B cell (primary cell): Measurements from ENCODE around the gene KRTAP10-1. TPM values are rescaled to one million over a fixed set of nuclear protein-coding genes. Genes with fewer than 3 reads are reported as not detected.

Experiments
- ATAC-seq: fragments of 200-7000 bp; cut with Tn5 transposase; one replicate; pipeline ENCODE4 v1.10.0; 2021; ENCODE audit warnings: low read depth, mild to moderate bottlenecking, moderate number of reproducible peaks, moderate library complexity
- CTCF ChIA-PET: fragments of 350-600 bp; sonication (Branson Sonifier 250); formaldehyde crosslinking; loops from one replicate; lab custom pipeline; 2021; ENCODE audit warnings: antibody characterized with exemption, inconsistent platforms; lab: Charles Lee
- POLR2A ChIA-PET: fragments of 350-600 bp; sonication (Branson Sonifier 250); formaldehyde crosslinking; loops from one replicate; lab custom pipeline; 2021; ENCODE audit warnings: antibody characterized with exemption; lab: Charles Lee
- DNase-seq: peaks from one replicate; pipeline ENCODE4 v3.0.0; 2013
- H2AFZ ChIP-seq: 2 replicates; pipeline ENCODE4 v1.6.1; 2012; ENCODE audit warnings: mild to moderate bottlenecking, low read depth, low read length; ENCODE audit not compliant: insufficient read depth, poor library complexity, severe bottlenecking
- H3K27ac ChIP-seq, 2 donors: 1 replicate in 1 of 2; 2 replicates in 1 of 2; pipeline ENCODE4 v1.5.1; 2012 to 2013; ENCODE audit warnings: low read length in 2 of 2, mild to moderate bottlenecking in 2 of 2, moderate library complexity in 1 of 2
- H3K27me3 ChIP-seq, 4 experiments: fragments of 200-600 bp in 1 of 4; sonication (generic) in 1 of 4; replicated peaks in 1 of 4; 1 replicate in 2 of 4; 2 replicates in 2 of 4; pipeline versions ENCODE4 v1.6.1 to v1.7.0; 2013 to 2016; ENCODE audit warnings: low read length in 3 of 4, mild to moderate bottlenecking in 2 of 4, mixed read lengths in 1 of 4, moderate library complexity in 1 of 4; ENCODE audit not compliant: insufficient read depth in 4 of 4, control insufficient read depth in 3 of 4; ENCODE audit errors: control extremely low read depth in 1 of 4
- H3K36me3 ChIP-seq, 2 experiments: replicated peaks in 1 of 2; 1 replicate in 1 of 2; 2 replicates in 1 of 2; pipeline versions ENCODE4 v1.6.1 to v1.7.1; 2013; ENCODE audit warnings: low read length in 1 of 2; ENCODE audit not compliant: insufficient read depth in 2 of 2, control insufficient read depth in 1 of 2; ENCODE audit errors: control extremely low read depth in 1 of 2, extremely low read depth in 1 of 2
- H3K4me1 ChIP-seq, 2 donors: fragments of 200-600 bp in 1 of 2; sonication (generic) in 1 of 2; 1 replicate in 1 of 2; 2 replicates in 1 of 2; pipeline versions ENCODE4 v1.5.1 to v1.6.1; 2013 to 2017; ENCODE audit warnings: low read length in 2 of 2; ENCODE audit not compliant: control insufficient read depth in 2 of 2, insufficient read depth in 2 of 2
- H3K4me2 ChIP-seq: replicated peaks from 2 replicates; pipeline ENCODE3; 2012; ENCODE audit warnings: mild to moderate bottlenecking, low read depth, low read length; ENCODE audit not compliant: poor library complexity, severe bottlenecking
- H3K4me3 ChIP-seq, 5 experiments: fragments of 200-600 bp in 1 of 5; sonication (generic) in 1 of 5; 1 replicate in 3 of 5; 2 replicates in 2 of 5; pipeline versions ENCODE4 v1.5.1 to v1.7.0; 2011 to 2016; ENCODE audit warnings: low read length in 4 of 5, mild to moderate bottlenecking in 4 of 5, low read depth in 2 of 5, control low read depth in 1 of 5, moderate library complexity in 1 of 5; ENCODE audit not compliant: insufficient read depth in 1 of 5; ENCODE audit errors: control extremely low read depth in 1 of 5, extremely low read depth in 1 of 5
- H3K79me2 ChIP-seq: fragments of 200-600 bp; sonication (generic); one replicate; pipeline ENCODE4 v1.6.0; 2016; ENCODE audit warnings: low read length; ENCODE audit not compliant: control insufficient read depth, insufficient read depth
- H3K9ac ChIP-seq: fragments of 200-600 bp; sonication (generic); 2 replicates; pipeline ENCODE4 v1.6.1; 2017; ENCODE audit warnings: mild to moderate bottlenecking, low read length, moderate library complexity
- H3K9me3 ChIP-seq, 3 donors: one replicate each; pipeline versions ENCODE4 v1.6.1 to v1.7.1; 2013; ENCODE audit warnings: low read length in 2 of 3; ENCODE audit not compliant: control insufficient read depth in 2 of 3, insufficient read depth in 1 of 3; ENCODE audit errors: control extremely low read depth in 1 of 3
- H4K20me1 ChIP-seq: 2 replicates; pipeline ENCODE4 v1.6.0; 2012; ENCODE audit warnings: mild to moderate bottlenecking, low read length; ENCODE audit not compliant: insufficient read depth, control insufficient read depth, poor library complexity, severe bottlenecking
- H3K27ac Mint-ChIP-seq: one replicate; pipeline ENCODE4 v1.8.0; 2021; ENCODE audit warnings: mixed read lengths
- H3K27me3 Mint-ChIP-seq: one replicate; pipeline ENCODE4 v1.8.0; 2021; ENCODE audit warnings: mixed read lengths
- H3K4me1 Mint-ChIP-seq: one replicate; pipeline ENCODE4 v1.8.0; 2021; ENCODE audit warnings: mixed read lengths
- H3K4me3 Mint-ChIP-seq: one replicate; pipeline ENCODE4 v1.8.0; 2021; ENCODE audit warnings: mixed read lengths
- H3K9me3 Mint-ChIP-seq: one replicate; pipeline ENCODE4 v1.8.0; 2022; ENCODE audit warnings: mixed read lengths; ENCODE audit not compliant: insufficient read depth
- EZH2 ChIP-seq: IDR thresholded peaks from 2 replicates; pipeline ENCODE4 v1.6.1; 2012; ENCODE audit warnings: borderline replicate concordance, low read depth, mild to moderate bottlenecking, moderate library complexity, low read length; ENCODE audit not compliant: insufficient read depth, poor library complexity, severe bottlenecking
- WGBS: methylation state at CpG from one replicate; pipeline ENCODE4 v1.1.5; 2013; ENCODE audit warnings: missing lambda C conversion rate; ENCODE audit not compliant: insufficient coverage; 5-methylcytosine and 5-hydroxymethylcytosine counted together
- intact Hi-C: fragments of 100-400 bp; cut with micrococcal nuclease; formaldehyde crosslinking; loops from one replicate; pipeline ENCODE4 v1.10.0; 2022
- polyA plus RNA-seq: library from polyadenylated mRNA; depleted of rRNA; stranded (reverse); fragments of >200 nt; gene quantifications from 2 replicates; pipeline ENCODE4 v1.2.3, GENCODE V29; 2012
- total RNA-seq, 2 donors: library from RNA; stranded (reverse); fragments of 120-200 nt in 1 of 2; gene quantifications; 1 replicate in 1 of 2; 2 replicates in 1 of 2; pipeline versions ENCODE4 v1.2.3 to v1.2.4, GENCODE V29; 2013 to 2022
- TF ChIP-seq, protein P1 (sequence below): fragments of 200-600 bp; IDR thresholded peaks from one replicate; pipeline ENCODE4 v1.8.0; 2022; ENCODE audit warnings: antibody characterized with exemption, mild to moderate bottlenecking

Gene KRTAP10-1
- total and polyA plus RNA-seq, 2 donors (not counting 1 experiment from before 2014, with no cell fraction given) = not detected

DNA sequence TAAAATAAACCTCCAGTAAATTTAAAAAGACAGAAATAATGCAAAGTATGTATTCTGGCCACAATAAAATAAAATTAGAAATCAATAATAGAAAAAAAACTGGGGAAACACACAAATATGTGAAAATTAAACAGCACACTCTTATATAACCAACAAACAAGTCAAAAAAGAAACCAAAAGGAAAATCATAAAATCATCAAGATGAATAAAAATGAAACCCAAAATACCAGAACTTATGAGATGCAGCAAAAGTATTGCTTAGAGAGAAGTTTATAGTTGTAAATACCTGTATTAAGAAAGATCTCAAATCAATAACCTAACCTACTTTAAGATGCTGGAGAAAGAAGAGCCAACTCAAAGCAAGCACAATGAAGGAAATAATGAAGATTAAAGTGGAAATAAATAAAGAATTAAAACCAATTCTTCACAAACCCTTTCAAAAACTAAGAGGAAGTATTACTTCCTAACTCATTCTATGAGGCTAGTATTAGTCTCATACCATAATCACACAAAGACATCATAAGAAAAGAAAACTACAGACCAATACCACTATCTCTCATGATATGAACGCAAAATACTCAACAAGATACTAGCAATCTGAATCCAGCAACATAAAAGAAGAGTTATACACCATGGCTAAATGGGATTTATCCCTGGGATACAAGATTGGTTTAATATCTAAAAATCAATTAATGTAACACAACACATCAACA lies 25.0 kb upstream of the KRTAP10-1 start:
- H3K4me3 ChIP-seq = no peak overlapping the region
- intact Hi-C loops = loop anchor here (5.0 kb wide), 1 partner anchor 547 kb away; no protein-coding TSS in a partner anchor
- ATAC-seq (peak; percentile 47), DNase-seq (peak; percentile 37)
- peak overlapping the region; percentile 89 for H3K27ac Mint-ChIP-seq
- H3K4me2 ChIP-seq = peak overlapping the region; percentile 52
- ChIA-PET CTCF (no interaction called here), POLR2A (no interaction called here)
- H3K27me3 ChIP-seq = no peaks in the 10 kb centered on the region
- H3K27ac ChIP-seq = peak overlapping the region; percentile 64 to 78
- peaks cover 6% of the 10 kb centered on the region for H3K27me3 Mint-ChIP-seq
- TF ChIP-seq, protein P1, sequence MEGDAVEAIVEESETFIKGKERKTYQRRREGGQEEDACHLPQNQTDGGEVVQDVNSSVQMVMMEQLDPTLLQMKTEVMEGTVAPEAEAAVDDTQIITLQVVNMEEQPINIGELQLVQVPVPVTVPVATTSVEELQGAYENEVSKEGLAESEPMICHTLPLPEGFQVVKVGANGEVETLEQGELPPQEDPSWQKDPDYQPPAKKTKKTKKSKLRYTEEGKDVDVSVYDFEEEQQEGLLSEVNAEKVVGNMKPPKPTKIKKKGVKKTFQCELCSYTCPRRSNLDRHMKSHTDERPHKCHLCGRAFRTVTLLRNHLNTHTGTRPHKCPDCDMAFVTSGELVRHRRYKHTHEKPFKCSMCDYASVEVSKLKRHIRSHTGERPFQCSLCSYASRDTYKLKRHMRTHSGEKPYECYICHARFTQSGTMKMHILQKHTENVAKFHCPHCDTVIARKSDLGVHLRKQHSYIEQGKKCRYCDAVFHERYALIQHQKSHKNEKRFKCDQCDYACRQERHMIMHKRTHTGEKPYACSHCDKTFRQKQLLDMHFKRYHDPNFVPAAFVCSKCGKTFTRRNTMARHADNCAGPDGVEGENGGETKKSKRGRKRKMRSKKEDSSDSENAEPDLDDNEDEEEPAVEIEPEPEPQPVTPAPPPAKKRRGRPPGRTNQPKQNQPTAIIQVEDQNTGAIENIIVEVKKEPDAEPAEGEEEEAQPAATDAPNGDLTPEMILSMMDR = no peak
- no peak for TF ChIP-seq EZH2
- peaks cover 41% of the 10 kb centered on the region for H3K4me1 Mint-ChIP-seq
- WGBS = no CpG with 5 or more reads among the region's 1 CpG
- peak overlapping the region; percentile 66 for H3K4me3 Mint-ChIP-seq
- H4K20me1 ChIP-seq = no peaks in the 10 kb centered on the region
- H3K79me2 ChIP-seq = no peaks in the 10 kb centered on the region
- peaks cover 7% of the 10 kb centered on the region for H3K9me3 Mint-ChIP-seq
- no peaks in the 10 kb centered on the region for H3K36me3 ChIP-seq
- H3K9me3 ChIP-seq = peaks cover 0 to 7% (median 4%) of the 10 kb centered on the region in 3 donors
- H3K4me1 ChIP-seq = peaks cover 12 to 26% of the 10 kb centered on the region in 2 donors
- peak overlapping the region; percentile 39 for H2AFZ ChIP-seq
- H3K9ac ChIP-seq = peak overlapping the region; percentile 44

DNA sequence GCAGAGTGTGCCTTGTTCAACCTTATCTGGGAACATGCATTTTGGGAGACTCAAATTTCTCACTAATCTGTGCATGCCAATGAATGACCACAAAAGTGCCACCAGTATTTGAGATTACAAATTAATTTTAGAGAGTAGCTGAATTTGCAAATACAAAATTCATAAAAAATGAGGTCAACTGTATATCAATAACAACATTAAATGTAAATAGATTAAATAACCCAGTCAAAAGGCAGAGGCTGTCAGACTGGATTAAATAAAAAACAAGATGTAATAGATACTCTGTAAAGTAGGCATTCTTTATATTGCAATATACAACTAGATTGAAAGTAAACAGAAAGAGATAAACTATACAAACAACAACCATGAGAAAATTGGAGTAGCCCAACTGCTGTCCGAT lies 24.1 kb upstream of the KRTAP10-1 start:
- H3K4me3 Mint-ChIP-seq = no peak overlapping the region
- WGBS = no CpG with 5 or more reads among the region's 1 CpG
- ATAC-seq = no peak
- H2AFZ ChIP-seq = no peak overlapping the region
- ChIA-PET POLR2A (no interaction called here), CTCF (no interaction called here)
- H3K4me1 Mint-ChIP-seq = peaks cover 41% of the 10 kb centered on the region
- no peaks in the 10 kb centered on the region for H3K27me3 ChIP-seq
- intact Hi-C loops = no loop called here
- peaks cover 12 to 26% of the 10 kb centered on the region in 2 donors for H3K4me1 ChIP-seq
- H3K4me3 ChIP-seq = no peak overlapping the region
- H3K9me3 ChIP-seq = peaks cover 0 to 9% (median 4%) of the 10 kb centered on the region in 3 donors
- H3K9ac ChIP-seq = no peak overlapping the region
- peaks cover 5% of the 10 kb centered on the region for H3K27me3 Mint-ChIP-seq
- H3K9me3 Mint-ChIP-seq = peaks cover 9% of the 10 kb centered on the region
- H4K20me1 ChIP-seq = no peaks in the 10 kb centered on the region
- H3K27ac Mint-ChIP-seq = no peak overlapping the region
- H3K36me3 ChIP-seq = no peaks in the 10 kb centered on the region
- no peaks in the 10 kb centered on the region for H3K79me2 ChIP-seq
- DNase-seq = no peak
- no peak overlapping the region for H3K27ac ChIP-seq
- TF ChIP-seq EZH2 = no peak
- TF ChIP-seq, protein P1 = no peak
- H3K4me2 ChIP-seq = no peak overlapping the region
